NCI-H128 (cell line): ENCODE results near the gene APLF.
"Not testable (repeated sequence)": the region's sequence is repeated elsewhere in the genome, so short reads cannot be mapped to it uniquely, and the experiment has no call there.

Source experiments
- DNase-seq: peaks from one replicate; lab custom pipeline; 2025; ENCODE audit not compliant: unreplicated experiment; lab: John Stamatoyannopoulos, UW

The APLF gene

DNA sequence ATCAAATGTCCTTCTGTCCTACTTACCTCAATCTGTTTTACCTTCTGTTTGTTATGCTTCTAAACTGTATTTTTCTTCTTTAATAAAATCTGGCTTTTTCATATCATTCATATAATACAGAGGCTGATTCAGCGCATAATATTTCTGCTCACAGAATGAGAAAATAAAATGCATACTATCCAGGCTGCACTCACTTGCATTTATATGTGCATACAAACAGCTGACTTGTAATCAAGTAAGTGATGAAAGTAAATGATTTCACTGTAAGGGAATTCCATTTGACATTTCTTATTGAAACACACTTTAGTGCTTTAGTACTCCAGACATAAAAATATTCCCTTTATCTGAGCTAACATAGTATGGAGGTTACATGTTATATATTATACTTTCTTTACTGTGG is 100.7 kb downstream of the APLF start:
- no peak for DNase-seq

DNA sequence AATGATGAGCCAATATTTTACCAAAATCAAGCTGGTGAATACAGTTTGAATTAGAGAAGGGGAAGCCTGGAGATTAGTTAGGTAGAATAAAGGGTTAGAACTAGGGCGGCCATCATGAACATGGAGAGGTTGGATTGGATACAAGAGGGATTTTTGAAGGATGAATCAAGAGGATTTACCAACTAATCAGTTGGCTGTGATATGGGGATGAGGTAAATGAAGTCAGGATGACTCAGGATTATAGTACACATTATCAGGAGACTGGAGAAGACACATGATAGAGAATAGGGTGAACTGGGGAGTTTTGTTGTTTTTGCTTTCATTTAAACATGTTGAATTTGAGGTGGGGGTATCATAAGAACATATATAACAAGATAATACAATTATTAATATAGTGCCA is 102.2 kb downstream of the APLF start:
- no peak for DNase-seq

DNA sequence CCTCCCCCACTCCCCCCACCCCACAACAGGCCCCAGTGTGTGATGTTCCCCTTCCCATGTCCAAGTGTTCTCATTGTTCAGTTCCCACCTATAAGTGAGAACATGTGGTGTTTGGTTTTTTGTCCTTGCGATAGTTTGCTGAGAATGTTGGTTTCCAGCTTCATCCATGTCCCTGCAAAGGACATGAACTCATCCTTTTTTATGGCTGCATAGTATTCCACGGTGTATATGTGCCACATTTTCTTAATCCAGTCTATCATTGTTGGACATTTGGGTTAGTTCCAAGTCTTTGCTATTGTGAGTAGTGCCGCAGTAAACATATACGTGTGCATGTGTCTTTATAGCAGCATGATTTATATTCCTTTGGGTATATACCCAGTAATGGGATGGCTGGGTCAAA is 103.0 kb downstream of the APLF start:
- DNase-seq = not testable (repeated sequence)

DNA sequence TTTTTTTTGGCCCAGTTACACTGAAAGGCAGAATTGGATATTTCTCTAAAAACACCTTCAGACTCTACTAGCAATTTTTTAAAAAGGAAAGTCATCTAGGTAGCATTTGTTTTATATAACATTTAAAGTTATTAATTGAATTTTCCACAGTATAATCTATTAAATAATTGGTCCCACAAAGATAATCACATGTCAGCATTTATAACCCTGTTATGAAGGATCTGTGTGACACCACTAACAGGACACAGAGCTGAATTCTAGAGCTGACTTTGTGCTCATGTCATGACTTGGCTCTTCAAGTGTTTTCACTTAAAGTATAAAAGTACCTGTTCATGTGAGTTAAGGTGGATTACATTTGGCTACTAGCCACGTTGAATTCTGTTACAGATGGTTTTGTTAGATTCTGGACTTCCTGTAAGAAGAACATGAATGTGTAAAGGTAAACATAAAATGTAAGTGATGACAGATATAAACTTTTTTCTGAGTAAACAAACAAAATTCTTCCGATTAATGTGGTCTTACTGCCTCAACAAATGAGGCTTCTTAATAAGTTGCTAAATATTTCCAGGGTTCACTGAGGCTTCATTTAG is 106.9 kb downstream of the APLF start:
- no peak for DNase-seq

DNA sequence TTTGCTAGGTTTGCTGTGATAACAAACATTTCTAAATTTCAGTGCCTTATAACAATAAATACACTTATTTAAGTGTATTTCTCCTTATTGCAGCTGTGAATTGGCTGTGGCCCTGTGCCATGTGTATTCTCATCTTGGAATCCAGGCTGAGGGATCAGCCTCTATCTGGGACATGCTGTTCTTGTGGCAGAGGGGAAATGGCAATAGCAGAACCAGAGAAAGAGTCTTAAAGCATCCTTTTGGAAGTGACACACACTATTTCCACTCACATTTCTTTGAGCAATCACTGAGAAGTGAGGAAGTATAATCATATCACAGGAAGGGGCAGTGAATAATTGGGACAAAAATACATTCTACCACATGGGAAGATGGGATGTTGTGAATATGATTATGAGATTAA is 109.8 kb downstream of the APLF start:
- no peak for DNase-seq

DNA sequence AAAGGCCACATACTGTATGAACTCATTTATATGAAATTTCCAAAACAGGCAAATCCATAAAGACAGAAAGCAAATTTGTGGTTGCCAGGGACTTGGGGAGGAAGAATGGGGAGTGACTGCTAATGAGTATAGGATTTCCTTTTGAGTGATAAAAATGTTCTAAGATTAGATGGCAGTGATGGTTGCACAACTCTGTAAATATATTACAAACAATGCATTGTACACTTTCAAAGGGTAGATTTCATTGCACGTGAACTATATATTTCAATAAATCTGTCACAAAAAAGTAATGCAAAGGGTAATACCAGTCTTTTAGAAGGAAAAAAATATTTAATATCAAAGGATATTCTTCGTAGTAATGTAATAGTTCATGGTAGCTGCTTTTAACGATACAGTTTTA is 112.3 kb downstream of the APLF start:
- DNase-seq = no peak

DNA sequence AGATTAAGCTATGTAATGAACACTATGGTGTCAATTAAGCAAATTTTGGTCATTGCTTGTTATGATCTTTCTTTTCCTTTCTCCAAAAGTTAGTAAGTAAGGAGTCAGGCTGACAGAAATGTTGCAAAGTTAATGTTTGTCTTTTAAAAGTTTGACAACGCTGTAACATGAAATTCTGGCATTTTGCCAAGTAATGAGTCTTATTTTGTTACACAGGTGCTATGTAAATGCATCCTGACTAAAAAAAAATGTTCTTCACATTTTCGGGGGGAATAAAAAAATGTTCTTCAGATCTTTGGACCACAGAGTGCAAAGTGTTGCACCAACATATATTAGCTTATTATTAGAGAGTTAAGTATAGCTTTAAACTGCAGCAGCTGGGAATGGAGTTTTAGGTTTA is 121.2 kb downstream of the APLF start:
- DNase-seq = no peak

DNA sequence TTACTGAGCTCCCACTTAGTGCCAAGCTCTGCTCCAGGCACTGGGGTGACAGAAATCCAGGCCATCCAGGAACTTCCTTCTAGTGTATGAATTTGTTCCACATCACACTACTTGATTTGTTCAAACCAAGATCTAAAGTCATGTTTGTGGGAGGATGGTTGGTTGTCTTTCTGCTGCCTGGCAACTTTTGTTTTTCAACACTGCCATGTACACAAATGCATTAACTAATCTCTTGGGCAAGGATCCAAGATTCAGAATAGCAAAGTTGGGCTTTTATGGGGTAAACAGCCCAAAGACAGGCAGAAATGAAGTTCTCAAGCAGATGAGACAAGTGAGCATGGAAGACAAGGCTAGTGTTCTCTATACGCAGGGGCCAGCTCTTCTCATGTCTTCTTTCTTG is 122.6 kb downstream of the APLF start:
- no peak for DNase-seq

DNA sequence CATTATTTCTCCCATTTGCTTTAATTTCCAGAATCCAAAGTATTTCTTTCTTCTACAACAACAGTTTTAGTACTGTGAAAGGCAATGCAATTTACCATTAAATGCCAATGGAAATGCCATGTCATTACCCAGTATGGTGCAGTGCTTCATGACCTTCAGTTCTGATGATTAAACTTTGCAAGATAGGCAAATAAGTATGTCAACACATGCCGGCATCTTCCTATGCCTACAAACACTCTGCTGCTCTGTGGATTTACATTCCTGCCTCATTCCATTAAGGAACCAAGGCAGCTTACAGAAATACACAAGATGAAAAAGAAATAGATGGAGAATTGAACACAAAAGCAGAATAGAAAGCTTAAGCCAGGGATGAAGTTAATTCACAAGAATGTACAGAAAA is 123.3 kb downstream of the APLF start:
- no peak for DNase-seq

DNA sequence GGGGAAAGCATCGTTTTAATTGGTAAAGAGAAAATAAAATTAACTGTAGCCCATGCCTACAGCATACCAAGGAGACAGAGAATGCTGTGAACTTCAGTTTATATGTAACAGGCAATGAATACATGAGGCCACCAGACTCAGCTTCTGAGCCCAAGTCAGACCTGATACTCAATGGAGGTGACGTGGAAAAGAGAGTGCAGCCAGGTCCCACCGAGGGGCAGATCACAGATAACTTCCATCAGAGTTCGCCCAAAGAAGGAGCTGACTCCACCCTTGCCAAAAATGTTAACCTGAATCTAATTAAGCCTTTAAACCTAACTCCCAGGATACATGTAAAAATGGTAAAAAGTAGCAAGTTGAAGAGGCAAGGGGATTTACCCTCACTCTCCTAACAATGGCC is 123.8 kb downstream of the APLF start:
- DNase-seq = no peak

DNA sequence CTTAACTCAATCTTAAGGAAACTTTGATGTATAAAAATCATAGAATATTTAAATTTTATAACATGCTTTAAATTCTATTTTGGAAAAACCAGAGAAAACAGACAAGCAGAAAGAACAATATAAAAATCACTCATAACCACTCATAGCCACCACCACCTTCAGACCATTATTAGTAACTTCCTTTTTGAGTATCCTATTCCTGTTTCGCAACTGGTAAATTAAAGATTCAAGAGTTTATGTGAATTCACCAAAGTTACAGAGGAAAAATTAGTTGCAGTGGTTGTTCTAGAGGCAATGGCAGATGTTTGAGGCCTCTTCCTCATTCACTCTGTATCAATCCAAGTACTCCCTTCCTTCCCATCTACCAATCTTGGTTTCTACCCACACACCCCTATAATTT is 126.7 kb downstream of the APLF start:
- no peak for DNase-seq

DNA sequence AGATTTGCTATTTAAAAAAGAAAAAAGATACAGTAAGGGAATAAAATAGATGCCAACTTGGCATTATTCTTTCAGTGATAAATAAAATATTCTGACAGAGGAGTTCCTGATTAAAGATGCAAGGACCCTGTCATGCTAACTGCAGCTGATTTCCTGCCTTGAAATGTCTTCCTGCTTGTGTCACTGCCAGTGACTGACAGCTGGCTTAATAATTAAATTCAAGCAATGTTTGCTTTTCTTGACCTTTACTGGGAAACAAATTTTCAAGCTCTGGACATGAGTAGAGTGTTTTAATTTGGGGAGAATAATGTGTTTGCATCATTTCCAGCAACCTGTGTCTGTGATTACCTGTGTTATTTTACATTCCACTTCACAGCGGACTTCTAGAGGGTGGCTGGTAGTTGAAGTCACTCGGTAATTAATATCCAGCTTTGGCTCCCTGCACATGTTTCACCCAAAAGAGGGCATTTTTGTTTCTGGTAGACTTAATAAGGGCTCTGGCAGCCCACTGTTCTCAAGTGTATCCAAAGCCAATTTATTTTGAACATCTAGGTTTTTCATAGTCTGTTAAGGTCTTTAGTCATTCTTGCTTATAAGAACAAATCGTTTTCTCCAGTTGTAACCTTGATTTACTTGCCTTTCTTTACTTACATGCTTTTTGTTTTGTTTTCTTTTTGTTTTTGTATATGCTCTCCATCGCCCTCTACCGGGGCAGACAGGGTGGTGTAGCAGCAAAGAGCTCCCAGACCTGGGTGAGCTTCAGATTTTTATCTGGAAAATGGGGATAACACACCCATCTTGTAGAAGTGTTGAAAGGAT is 127.5 kb downstream of the APLF start:
- no peak for DNase-seq

DNA sequence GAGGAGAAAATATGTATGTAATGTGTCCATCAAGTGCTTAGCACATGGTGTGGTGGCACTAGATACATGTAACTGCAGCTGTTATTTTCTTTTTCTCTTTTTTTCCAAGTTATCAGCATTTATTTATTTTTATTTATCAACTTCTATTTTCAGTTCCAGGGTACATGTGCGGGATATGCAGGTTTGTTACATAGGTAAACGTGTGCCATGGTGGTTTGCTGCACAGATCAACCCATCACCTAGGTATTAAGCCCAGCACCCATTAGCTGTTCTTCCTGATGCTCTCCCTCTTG is 128.1 kb downstream of the APLF start:
- DNase-seq = not testable (repeated sequence)

DNA sequence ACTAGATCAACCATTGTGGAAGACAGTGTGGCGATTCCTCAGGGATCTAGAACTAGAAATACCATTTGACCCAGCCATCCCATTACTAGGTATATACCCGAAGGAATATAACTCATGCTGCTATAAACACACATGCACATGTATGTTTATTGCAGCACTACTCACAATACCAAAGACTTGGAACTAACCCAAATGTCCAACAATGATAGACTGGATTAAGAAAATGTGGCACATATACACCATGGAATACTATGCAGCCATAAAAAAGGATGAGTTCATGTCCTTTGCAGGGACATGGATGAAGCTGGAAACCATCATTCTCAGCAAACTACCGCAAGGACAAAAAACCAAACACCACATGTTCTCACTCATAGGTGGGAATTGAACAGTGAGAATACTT is 133.1 kb downstream of the APLF start:
- DNase-seq = not testable (repeated sequence)

DNA sequence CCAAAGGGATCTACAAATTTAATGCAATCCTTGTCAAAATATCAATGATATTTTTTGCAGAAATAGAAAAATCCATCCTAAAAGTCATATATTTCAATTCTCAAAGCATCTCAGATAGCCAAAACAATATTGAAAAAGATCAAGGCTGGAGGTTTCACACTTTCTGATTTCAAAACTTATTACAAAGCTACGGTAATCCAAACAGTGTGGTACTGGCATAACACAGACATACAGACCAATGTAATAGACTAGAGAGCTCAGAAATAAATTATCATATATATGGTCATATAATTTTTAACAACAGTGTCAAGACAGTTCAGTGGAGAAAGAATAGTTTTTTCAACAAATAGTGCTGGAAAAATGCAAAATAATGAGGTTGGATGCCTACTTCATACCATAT is 135.7 kb downstream of the APLF start:
- DNase-seq = no peak

DNA sequence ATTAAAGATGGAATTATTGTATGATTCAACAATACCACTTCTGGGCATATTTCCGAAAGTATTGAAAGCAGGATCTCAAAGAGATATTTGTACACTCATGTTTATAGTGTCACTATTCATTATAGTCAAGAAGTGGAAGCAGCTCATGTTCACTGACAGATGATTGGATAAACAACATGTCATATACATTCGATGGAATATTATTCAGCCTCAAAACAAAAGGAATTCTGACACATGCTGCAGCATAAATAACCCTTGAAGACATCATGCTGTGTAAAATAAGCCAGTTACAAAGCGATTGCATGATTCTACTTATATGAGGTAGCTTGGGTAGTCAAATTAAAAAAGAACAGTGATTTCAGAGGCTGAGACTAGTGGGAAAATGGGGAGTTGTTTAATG is 136.7 kb downstream of the APLF start:
- DNase-seq = no peak

DNA sequence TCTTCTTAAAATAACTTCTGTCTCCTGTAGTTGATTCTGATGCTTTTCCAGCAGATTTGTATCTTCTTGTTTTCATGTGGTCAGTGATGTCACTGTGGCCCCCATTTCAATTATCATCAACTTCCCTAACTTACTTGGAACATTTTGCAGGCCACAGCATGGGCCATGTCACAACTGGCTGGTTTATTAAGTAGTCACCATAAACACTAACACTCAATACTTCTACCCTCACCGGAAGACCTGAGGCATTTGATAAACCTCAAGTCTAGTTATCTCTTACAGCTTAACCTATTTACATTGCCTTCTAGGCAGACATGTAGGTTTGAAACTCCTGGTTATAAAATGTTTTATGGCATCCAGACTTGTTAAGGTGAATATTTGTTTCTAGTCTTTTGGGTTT is 138.6 kb downstream of the APLF start:
- no peak for DNase-seq

DNA sequence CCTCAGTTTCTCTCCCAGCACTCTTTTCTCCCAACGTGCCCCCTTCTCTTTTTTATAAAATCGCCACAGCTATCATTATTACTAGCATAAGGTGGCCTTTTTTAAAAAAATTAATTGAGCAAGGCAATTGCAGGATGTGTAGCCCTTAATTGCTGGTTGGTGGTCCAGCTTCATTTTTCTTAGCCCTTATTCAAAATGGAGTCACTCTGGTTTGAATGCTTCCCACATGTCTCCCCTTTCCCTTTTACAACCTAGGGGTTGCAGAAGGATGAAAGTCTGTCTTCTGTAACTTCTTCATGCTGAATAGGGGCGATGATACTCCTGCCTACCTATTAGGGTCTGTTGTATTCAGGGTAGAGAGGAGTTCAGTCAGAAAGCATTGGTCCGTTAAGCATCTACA is 139.4 kb downstream of the APLF start:
- no peak for DNase-seq

DNA sequence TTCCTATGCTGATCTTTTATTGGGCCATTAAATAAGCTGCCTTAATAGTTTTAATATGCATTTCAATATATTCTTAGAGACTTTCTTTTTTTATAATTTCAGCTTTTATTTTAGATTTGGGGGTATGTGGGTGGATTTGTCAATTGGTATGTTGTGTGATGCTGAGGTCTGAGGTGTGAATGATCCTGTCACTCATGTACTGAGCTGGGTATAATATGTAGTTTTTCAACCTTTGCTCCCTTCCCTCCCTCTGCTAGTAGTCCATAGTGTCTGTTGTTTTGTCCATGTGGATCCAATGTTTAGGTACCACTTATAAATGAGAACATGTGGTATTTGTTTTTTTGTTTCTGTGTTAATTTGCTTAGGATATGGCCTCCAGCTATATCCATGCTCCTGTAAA is 140.5 kb downstream of the APLF start:
- DNase-seq = no peak

DNA sequence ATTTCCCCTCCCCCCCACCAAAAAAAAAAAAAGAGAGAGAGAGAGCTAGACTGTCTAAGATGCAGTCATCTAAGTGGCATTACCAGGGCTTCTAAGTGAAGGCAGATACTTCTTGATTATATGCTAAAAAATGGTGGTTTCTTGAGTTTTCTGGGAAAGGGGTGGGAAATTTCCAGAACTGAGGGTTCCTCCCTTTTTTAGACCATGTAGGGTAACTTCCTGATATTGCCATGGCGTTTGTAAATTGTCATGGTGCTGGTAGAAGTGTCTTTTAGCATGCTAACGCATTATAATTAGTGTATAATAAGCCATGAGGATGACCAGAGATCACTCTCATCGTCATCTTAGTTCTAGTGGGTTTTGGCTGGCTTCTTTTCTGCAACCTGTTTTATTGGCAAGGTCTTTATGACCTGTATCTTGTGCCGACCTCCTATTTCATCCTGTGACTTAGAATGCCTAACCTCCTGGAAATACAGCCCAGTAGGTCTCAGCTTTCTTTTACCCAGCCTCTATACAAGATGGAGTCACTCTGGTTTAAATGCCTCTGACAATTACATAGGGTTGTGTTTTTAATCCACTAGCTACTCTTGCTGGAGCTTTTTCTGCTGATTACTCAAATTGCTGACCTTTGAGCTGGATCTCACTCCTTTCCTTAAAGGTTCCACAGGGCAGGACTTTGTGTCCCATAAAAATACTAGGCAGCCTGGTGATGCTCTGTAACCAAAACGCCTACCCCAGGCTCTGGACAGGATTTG is 145.6 kb downstream of the APLF start:
- DNase-seq = no peak

DNA sequence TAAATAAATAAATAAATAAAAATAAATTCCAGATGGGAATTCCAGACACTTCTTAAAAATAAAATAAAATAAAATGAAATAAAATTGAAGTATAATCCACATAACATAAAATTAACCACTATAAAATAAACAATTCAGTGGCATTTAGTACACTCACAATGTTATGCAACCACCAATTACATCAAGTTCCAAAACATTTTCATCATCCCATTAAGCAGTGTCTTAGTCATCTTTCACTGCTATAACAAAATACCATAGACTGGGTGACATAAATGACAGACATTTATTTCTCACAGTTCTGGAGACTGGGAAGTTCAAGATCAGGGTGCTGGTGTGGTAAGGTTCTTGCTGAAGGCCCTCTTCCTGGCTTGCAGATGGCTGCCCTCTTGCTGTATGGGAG is 153.4 kb downstream of the APLF start:
- DNase-seq = no peak

DNA sequence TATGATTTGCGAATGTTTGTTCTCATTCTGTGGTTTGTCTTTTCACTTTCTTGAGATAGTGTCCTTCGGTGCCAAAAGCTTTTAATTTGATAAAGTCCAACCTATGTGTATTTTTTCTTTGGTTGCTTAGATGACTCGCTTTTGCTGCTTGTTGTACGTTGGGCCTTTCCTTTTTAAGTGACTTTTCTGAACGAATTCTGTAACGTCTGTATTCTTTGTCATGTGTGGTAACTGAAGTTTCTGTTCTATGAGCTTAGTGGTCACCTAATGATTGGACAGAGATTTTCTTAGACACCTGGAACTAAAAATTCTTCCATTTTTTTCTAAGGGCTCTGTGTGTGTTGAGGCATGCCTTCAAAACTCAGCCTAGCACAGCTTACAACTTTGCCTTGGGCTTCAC is 156.4 kb downstream of the APLF start:
- no peak for DNase-seq

DNA sequence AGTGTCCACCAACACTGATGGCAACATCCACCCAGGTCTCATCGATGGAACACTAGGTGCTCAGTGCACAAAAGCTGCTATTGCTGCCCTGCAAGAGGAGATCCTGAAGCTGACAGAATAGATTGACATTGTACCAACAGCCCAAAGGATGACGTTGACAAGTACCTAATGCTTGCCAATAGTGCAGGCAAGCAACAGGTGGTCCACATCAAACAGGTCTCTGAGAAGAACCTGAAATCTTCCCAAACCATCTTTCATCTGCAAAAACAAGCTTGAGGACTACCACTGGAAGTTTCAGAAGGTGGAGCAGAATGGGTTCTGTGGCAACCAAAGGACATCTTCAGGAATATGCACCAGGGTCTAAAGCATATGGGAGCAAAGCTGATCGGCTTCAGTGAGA is 160.2 kb downstream of the APLF start:
- no peak for DNase-seq
